ENCODE measurements around the gene CCDC93.

Gene CCDC93

DNA sequence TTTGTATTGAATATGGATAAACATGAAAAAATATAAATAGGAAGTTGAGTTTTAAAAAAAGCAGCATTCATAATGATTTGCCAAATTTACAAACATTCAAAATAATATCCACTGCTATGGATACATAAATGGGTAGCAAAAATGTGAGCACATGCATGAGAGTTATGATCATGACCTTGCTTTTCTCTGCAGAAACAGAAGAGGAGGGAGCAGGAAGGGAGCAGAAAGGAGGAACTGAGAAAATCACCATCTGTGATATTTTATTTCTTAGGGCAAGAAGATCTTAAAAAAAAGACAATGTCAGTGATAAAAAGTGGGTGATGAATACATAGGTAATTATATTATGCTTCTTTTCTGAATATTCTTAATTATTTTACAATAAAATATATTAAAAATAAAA, 17.7 kb upstream of the CCDC93 start:
- no peaks in the 10 kb centered on the region for H3K36me3 ChIP-seq (ENCODE audit: control insufficient read depth, low read length)
- H3F3A ChIP-seq (ENCODE audit: control insufficient read depth, insufficient read depth): no peaks in the 10 kb centered on the region
- no peak overlapping the region for H3K4me3 ChIP-seq (ENCODE audit: low read length)
- no peaks in the 10 kb centered on the region for H3K9me2 ChIP-seq (replicated peaks; ENCODE audit: control insufficient read depth, low read length)
- H4K20me1 ChIP-seq (ENCODE audit: control insufficient read depth, insufficient read depth, low read depth, low read length): no peaks in the 10 kb centered on the region
- no peak overlapping the region for H3K4me2 ChIP-seq (ENCODE audit: low read length)
- peaks cover 3% of the 10 kb centered on the region; the same call in 1 of the 2 replicates for H3K9me3 ChIP-seq (ENCODE audit: control insufficient read depth, insufficient read depth, low read length)
- no peaks in the 10 kb centered on the region for H3K79me2 ChIP-seq (ENCODE audit: control insufficient read depth, low read length)
- H3K27me3 ChIP-seq (ENCODE audit: control insufficient read depth, low read length): peaks cover 10% of the 10 kb centered on the region; the same call in 1 of the 2 replicates
- TF ChIP-seq, protein P1, sequence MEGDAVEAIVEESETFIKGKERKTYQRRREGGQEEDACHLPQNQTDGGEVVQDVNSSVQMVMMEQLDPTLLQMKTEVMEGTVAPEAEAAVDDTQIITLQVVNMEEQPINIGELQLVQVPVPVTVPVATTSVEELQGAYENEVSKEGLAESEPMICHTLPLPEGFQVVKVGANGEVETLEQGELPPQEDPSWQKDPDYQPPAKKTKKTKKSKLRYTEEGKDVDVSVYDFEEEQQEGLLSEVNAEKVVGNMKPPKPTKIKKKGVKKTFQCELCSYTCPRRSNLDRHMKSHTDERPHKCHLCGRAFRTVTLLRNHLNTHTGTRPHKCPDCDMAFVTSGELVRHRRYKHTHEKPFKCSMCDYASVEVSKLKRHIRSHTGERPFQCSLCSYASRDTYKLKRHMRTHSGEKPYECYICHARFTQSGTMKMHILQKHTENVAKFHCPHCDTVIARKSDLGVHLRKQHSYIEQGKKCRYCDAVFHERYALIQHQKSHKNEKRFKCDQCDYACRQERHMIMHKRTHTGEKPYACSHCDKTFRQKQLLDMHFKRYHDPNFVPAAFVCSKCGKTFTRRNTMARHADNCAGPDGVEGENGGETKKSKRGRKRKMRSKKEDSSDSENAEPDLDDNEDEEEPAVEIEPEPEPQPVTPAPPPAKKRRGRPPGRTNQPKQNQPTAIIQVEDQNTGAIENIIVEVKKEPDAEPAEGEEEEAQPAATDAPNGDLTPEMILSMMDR (IDR thresholded peaks at IDR 0.05; ENCODE audit: low read depth, low read length, poor library complexity, severe bottlenecking): no peak
- TF ChIP-seq EZH2phosphoT487 (IDR thresholded peaks at IDR 0.05; ENCODE audit: borderline replicate concordance, low read length): no peak
- peaks cover 8% of the 10 kb centered on the region for H3K4me1 ChIP-seq (ENCODE audit: control insufficient read depth, low read length)
- H3K27ac ChIP-seq (ENCODE audit: low read depth, low read length): no peak overlapping the region

DNA sequence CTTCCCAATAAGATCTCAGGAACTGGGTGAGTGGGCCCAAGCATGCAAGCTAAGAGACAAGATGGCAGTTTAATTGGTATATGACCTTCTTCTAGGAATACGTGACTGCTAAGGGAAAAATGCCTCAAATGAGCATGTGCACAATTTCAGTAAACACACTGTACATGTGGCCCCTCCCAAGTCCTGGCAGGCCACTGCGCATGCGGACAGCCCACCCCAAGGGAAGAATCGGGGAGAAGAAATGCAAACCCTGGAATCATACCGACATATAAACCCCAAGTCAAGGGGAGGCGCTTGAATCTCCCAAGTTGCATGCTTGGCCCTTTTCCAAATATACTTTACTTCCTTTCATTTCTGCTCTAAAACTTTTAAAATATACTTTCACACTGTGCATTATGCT, 15.2 kb upstream of the CCDC93 start:
- H3K27me3 ChIP-seq (ENCODE audit: control insufficient read depth, low read length): peaks cover 9% of the 10 kb centered on the region; the same call in 1 of the 2 replicates
- H3K9me2 ChIP-seq (replicated peaks; ENCODE audit: control insufficient read depth, low read length): no peaks in the 10 kb centered on the region
- H3K9me3 ChIP-seq (ENCODE audit: control insufficient read depth, insufficient read depth, low read length): no peaks in the 10 kb centered on the region
- no peak for TF ChIP-seq EZH2phosphoT487 (IDR thresholded peaks at IDR 0.05; ENCODE audit: borderline replicate concordance, low read length)
- TF ChIP-seq, protein P1 (IDR thresholded peaks at IDR 0.05; ENCODE audit: low read depth, low read length, poor library complexity, severe bottlenecking): no peak
- no peaks in the 10 kb centered on the region for H4K20me1 ChIP-seq (ENCODE audit: control insufficient read depth, insufficient read depth, low read depth, low read length)
- H3K27ac ChIP-seq (ENCODE audit: low read depth, low read length): no peak overlapping the region
- H3K4me2 ChIP-seq (ENCODE audit: low read length): no peak overlapping the region
- no peaks in the 10 kb centered on the region for H3F3A ChIP-seq (ENCODE audit: control insufficient read depth, insufficient read depth)
- no peaks in the 10 kb centered on the region for H3K79me2 ChIP-seq (ENCODE audit: control insufficient read depth, low read length)
- peaks cover 8% of the 10 kb centered on the region for H3K4me1 ChIP-seq (ENCODE audit: control insufficient read depth, low read length)
- no peak overlapping the region for H3K4me3 ChIP-seq (ENCODE audit: low read length)
- no peaks in the 10 kb centered on the region for H3K36me3 ChIP-seq (ENCODE audit: control insufficient read depth, low read length)

DNA sequence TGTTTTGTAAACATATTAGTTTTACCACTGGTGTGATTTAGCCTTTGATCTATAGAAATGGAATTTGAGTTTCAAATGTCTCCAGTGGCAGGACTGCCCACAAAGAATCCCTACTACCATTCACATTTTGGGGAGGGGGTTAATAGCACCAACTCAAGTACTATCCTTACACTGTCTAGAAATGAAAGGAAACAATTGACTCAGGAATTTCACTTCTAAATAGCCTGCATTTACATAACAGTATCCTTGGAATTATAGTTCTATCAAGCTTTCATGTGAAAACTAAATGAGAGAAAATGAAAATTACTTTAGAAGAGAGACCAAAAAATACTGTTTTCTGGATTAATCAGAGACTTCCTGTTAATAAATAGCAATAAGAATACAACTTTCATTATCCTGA, 7.5 kb upstream of the CCDC93 start:
- Histone ChIP-seq H3K4me2 (ENCODE audit: low read length) (no peak overlapping the region), H3K27ac (ENCODE audit: low read depth, low read length) (no peak overlapping the region), H3F3A (ENCODE audit: control insufficient read depth, insufficient read depth) (no peaks in the 10 kb centered on the region), H3K27me3 (ENCODE audit: control insufficient read depth, low read length) (peaks cover 5% of the 10 kb centered on the region; the same call in 1 of the 2 replicates), H3K9me2 (replicated peaks; ENCODE audit: control insufficient read depth, low read length) (no peaks in the 10 kb centered on the region), H3K4me3 (ENCODE audit: low read length) (no peak overlapping the region), H3K4me1 (ENCODE audit: control insufficient read depth, low read length) (0 out of 2 replicates have a peak, but pooled peaks cover 3% of the 10 kb centered on the region), H3K9me3 (ENCODE audit: control insufficient read depth, insufficient read depth, low read length) (no peaks in the 10 kb centered on the region), H3K36me3 (ENCODE audit: control insufficient read depth, low read length) (no peaks in the 10 kb centered on the region), H3K79me2 (ENCODE audit: control insufficient read depth, low read length) (no peaks in the 10 kb centered on the region), H4K20me1 (ENCODE audit: control insufficient read depth, insufficient read depth, low read depth, low read length) (no peaks in the 10 kb centered on the region)
- TF ChIP-seq, protein P1 (IDR thresholded peaks at IDR 0.05; ENCODE audit: low read depth, low read length, poor library complexity, severe bottlenecking): no peak
- no peak for TF ChIP-seq EZH2phosphoT487 (IDR thresholded peaks at IDR 0.05; ENCODE audit: borderline replicate concordance, low read length)
